Ovary (tissue), 3 donors: Measurements from ENCODE around the gene VIPAS39.

Source experiments
- EP300 ChIP-seq: sonication (generic); formaldehyde crosslinking; IDR thresholded peaks from one replicate; pipeline ENCODE4 v1.6.1; 2017; ENCODE audit warnings: antibody characterized with exemption
- POLR2A ChIP-seq: fragments of 450-650 bp; IDR thresholded peaks from one replicate; pipeline ENCODE4 v1.6.1; 2017; ENCODE audit warnings: antibody characterized with exemption, mild to moderate bottlenecking, moderate library complexity
- TF ChIP-seq, protein P1 (sequence below), 3 donors: fragments of 450-650 bp in 2 of 3; fragments of 200-600 bp in 1 of 3; IDR thresholded peaks; one replicate each; pipeline versions ENCODE4 v1.5.1 to v1.8.0; 2016 to 2022; ENCODE audit warnings: antibody characterized with exemption in 3 of 3, mild to moderate bottlenecking in 1 of 3
- donor health status: DM: no; HTN: no; CAD: no.

DNA sequence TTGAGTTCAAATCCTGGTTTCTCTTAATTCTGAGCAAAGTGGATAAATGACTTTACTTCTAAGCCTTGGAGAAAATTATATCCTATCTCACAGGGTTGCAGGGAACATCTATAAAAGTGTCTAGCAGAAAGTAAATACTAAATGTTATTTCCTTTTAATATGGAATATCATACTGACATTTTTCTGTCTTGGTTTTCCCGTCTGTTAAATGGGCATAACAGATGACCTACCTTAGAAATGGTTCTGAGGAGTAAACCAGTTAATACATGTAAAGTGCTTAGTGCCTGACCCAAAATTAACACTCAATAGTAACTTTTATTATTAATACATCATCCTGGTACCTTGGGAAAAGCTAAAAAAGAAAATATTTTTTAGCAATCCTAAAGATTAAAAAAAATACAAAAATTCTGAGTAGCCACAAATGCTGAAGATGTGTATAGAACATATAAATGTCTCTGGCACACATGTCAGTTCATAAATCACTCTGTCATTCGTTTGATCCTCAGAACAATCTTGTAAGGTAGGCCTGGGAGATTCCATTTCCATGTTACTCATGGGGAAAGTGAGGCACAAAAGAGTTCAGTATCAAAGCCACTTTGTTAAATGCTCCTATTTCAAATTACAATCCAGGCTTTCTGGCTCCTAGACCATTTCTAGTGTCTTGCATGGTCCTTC is 1.3 kb downstream of the VIPAS39 start:
- TF ChIP-seq POLR2A (no peak), EP300 (no peak)
- TF ChIP-seq, protein P1, sequence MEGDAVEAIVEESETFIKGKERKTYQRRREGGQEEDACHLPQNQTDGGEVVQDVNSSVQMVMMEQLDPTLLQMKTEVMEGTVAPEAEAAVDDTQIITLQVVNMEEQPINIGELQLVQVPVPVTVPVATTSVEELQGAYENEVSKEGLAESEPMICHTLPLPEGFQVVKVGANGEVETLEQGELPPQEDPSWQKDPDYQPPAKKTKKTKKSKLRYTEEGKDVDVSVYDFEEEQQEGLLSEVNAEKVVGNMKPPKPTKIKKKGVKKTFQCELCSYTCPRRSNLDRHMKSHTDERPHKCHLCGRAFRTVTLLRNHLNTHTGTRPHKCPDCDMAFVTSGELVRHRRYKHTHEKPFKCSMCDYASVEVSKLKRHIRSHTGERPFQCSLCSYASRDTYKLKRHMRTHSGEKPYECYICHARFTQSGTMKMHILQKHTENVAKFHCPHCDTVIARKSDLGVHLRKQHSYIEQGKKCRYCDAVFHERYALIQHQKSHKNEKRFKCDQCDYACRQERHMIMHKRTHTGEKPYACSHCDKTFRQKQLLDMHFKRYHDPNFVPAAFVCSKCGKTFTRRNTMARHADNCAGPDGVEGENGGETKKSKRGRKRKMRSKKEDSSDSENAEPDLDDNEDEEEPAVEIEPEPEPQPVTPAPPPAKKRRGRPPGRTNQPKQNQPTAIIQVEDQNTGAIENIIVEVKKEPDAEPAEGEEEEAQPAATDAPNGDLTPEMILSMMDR (IDR thresholded peaks at IDR 0.05), result no peak
